HepG2 (cell line): ENCODE results near the gene DPM1. TPM values are rescaled to one million over a fixed set of nuclear protein-coding genes. Genes with fewer than 3 reads are reported as not detected.

ENCODE experiments used
- E2F2 ChIP-seq: sonication (generic); formaldehyde crosslinking; IDR thresholded peaks from 2 replicates; pipeline ENCODE4 v1.4.0; 2020; ENCODE audit warnings: missing genetic modification reagents, borderline replicate concordance
- FOXA3 ChIP-seq: IDR thresholded peaks from 2 replicates; pipeline ENCODE4 v1.6.1; 2016; ENCODE audit warnings: missing genetic modification reagents, missing compliant biosample characterization
- HMGA1 ChIP-seq: sonication (generic); formaldehyde crosslinking; conservative IDR thresholded peaks from 2 replicates; pipeline ENCODE4 v1.4.0; 2020; ENCODE audit warnings: missing genetic modification reagents
- ISX ChIP-seq: sonication (generic); formaldehyde crosslinking; conservative IDR thresholded peaks from 2 replicates; pipeline ENCODE4 v1.5.0; 2020; ENCODE audit warnings: missing genetic modification reagents
- MEIS1 ChIP-seq: sonication (generic); formaldehyde crosslinking; IDR thresholded peaks from 2 replicates; pipeline ENCODE4 v1.9.0; 2021; ENCODE audit warnings: mild to moderate bottlenecking, missing genetic modification reagents, moderate library complexity, borderline replicate concordance
- TFDP2 ChIP-seq: sonication (generic); formaldehyde crosslinking; IDR thresholded peaks from 2 replicates; pipeline ENCODE4 v1.4.0; 2020; ENCODE audit warnings: missing genetic modification reagents
- ZBTB7A ChIP-seq: sonication (generic); formaldehyde crosslinking; IDR thresholded peaks from 2 replicates; pipeline ENCODE4 v1.8.0; 2022; ENCODE audit warnings: mild to moderate bottlenecking, missing genetic modification reagents
- ZFP36 ChIP-seq: fragments of 150-350 bp; IDR thresholded peaks from 2 replicates; pipeline ENCODE4 v1.6.1; 2018; ENCODE audit warnings: borderline replicate concordance, low read length, low read depth; ENCODE audit not compliant: partially characterized antibody
- ZGPAT ChIP-seq: IDR thresholded peaks from 2 replicates; pipeline ENCODE4 v1.6.1; 2016; ENCODE audit warnings: mild to moderate bottlenecking
- ZNF577 ChIP-seq: sonication (generic); formaldehyde crosslinking; IDR thresholded peaks from 2 replicates; pipeline ENCODE4 v1.4.0; 2020; ENCODE audit warnings: mild to moderate bottlenecking, low read depth, missing genetic modification reagents, borderline replicate concordance
- ZNF616 ChIP-seq: sonication (generic); formaldehyde crosslinking; IDR thresholded peaks from 2 replicates; pipeline ENCODE4 v1.5.0; 2020; ENCODE audit warnings: low read depth, mild to moderate bottlenecking, missing genetic modification reagents
- ZNF709 ChIP-seq: sonication (generic); formaldehyde crosslinking; IDR thresholded peaks from 2 replicates; pipeline ENCODE4 v1.5.0; 2020; ENCODE audit warnings: mild to moderate bottlenecking, missing genetic modification reagents
- ZNF878 ChIP-seq: sonication (generic); formaldehyde crosslinking; IDR thresholded peaks from 2 replicates; pipeline ENCODE4 v1.8.1; 2023; ENCODE audit warnings: mild to moderate bottlenecking, missing genetic modification reagents, moderate library complexity
- ZXDC ChIP-seq: sonication (generic); formaldehyde crosslinking; IDR thresholded peaks from 2 replicates; pipeline ENCODE4 v1.5.0; 2020; ENCODE audit warnings: mild to moderate bottlenecking, missing genetic modification reagents
- polyA plus RNA-seq, 8 experiments: library from polyadenylated mRNA; depleted of rRNA in 3 of 8; stranded (reverse) in 7 of 8; unstranded in 1 of 8; fragments of >200 nt; fragmentation: Illumina TruSeq in 4 of 8; extraction: Trizol in 4 of 8; gene quantifications; 2 replicates each; pipeline versions ENCODE4 v1.2.1 to v1.2.3, GENCODE V29; 2011 to 2016; ENCODE audit warnings: low read depth in 4 of 8, missing spikeins in 1 of 8, mixed read lengths in 1 of 8; ENCODE audit not compliant: insufficient read depth in 1 of 8
- total RNA-seq, 5 experiments: library from RNA; depleted of rRNA; stranded (reverse); fragments of >200 nt; fragmentation: Illumina TruSeq; extraction: Trizol; gene quantifications; 2 replicates each; pipeline ENCODE4 v1.2.3, GENCODE V29; 2016; ENCODE audit warnings: low read depth in 1 of 5
- TF ChIP-seq, protein P1 (sequence below): sonication (generic); formaldehyde crosslinking; IDR thresholded peaks from 2 replicates; pipeline ENCODE4 v1.4.0; 2020; ENCODE audit warnings: missing genetic modification reagents
- TF ChIP-seq, protein P2 (sequence below): fragments of 450-650 bp; IDR thresholded peaks from 2 replicates; pipeline ENCODE4 v1.6.1; 2016

Gene DPM1
- total and polyA plus RNA-seq, 2 of the 13 experiments (the other 11 are each of a cell fraction or from before 2014, with no cell fraction given), result 83.2 to 161 TPM

DNA sequence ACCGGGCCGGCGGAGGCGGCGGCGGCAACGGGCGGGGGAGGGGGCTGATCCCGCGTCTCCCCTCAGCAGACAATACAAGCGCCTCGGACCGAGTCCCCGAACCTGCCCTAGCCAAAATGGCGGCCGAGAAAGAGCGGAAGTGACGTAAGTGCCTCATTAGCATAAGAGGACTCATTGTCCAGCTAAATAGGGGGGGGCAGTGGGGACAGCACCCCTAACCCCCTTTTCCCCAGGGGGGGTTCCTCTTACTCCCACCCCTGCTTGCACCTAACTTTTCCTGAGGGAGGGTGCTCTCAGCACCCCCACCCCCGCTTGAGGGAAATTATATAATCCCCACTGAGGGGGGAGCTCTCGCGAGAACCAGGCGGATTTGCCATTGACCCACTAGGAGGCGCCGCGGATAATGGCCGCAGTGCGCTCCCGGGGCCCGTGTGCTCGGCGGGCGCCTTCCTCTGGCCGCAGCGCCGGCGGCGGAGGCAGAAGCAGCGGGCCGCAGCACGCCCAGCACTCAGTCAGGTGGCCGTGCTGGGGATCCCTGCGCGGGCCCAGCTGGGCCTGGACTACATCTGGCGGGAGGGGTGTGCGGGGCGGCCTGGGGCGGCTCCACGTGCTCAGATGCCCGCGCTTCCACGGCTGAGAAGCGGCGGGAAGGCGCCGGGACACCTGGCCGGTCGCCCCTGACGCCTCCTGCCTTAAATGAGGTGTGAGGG is 26.9 kb downstream of the DPM1 start, which contains the start of gene ADNP (continued):
- no peak for TF ChIP-seq HMGA1 (CRISPR knock-in tag)
- 0 out of 2 replicates have a peak, but pooled peaks have one; percentile 63 for TF ChIP-seq ZNF709 (CRISPR knock-in tag)
- no peak for TF ChIP-seq E2F2
- no peak for TF ChIP-seq ZNF616 (CRISPR knock-in tag)
- TF ChIP-seq, protein P1, sequence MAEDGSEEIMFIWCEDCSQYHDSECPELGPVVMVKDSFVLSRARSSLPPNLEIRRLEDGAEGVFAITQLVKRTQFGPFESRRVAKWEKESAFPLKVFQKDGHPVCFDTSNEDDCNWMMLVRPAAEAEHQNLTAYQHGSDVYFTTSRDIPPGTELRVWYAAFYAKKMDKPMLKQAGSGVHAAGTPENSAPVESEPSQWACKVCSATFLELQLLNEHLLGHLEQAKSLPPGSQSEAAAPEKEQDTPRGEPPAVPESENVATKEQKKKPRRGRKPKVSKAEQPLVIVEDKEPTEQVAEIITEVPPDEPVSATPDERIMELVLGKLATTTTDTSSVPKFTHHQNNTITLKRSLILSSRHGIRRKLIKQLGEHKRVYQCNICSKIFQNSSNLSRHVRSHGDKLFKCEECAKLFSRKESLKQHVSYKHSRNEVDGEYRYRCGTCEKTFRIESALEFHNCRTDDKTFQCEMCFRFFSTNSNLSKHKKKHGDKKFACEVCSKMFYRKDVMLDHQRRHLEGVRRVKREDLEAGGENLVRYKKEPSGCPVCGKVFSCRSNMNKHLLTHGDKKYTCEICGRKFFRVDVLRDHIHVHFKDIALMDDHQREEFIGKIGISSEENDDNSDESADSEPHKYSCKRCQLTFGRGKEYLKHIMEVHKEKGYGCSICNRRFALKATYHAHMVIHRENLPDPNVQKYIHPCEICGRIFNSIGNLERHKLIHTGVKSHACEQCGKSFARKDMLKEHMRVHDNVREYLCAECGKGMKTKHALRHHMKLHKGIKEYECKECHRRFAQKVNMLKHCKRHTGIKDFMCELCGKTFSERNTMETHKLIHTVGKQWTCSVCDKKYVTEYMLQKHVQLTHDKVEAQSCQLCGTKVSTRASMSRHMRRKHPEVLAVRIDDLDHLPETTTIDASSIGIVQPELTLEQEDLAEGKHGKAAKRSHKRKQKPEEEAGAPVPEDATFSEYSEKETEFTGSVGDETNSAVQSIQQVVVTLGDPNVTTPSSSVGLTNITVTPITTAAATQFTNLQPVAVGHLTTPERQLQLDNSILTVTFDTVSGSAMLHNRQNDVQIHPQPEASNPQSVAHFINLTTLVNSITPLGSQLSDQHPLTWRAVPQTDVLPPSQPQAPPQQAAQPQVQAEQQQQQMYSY, result no peak
- TF ChIP-seq ZXDC, result no peak
- no peak for TF ChIP-seq ZBTB7A (CRISPR knock-in tag)
- TF ChIP-seq ZFP36, result no peak
- TF ChIP-seq ZGPAT (CRISPR knock-in tag), result no peak; the same call in 1 of the 2 replicates
- TF ChIP-seq ZNF878, result no peak
- TF ChIP-seq, protein P2, sequence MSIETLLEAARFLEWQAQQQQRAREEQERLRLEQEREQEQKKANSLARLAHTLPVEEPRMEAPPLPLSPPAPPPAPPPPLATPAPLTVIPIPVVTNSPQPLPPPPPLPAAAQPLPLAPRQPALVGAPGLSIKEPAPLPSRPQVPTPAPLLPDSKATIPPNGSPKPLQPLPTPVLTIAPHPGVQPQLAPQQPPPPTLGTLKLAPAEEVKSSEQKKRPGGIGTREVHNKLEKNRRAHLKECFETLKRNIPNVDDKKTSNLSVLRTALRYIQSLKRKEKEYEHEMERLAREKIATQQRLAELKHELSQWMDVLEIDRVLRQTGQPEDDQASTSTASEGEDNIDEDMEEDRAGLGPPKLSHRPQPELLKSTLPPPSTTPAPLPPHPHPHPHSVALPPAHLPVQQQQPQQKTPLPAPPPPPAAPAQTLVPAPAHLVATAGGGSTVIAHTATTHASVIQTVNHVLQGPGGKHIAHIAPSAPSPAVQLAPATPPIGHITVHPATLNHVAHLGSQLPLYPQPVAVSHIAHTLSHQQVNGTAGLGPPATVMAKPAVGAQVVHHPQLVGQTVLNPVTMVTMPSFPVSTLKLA, result no peak
- no peak for TF ChIP-seq ZNF577 (CRISPR knock-in tag)
- peak; percentile 48; the same call in 1 of the 2 replicates for TF ChIP-seq MEIS1 (CRISPR knock-in tag)
- TF ChIP-seq TFDP2 (CRISPR knock-in tag), result no peak
- TF ChIP-seq FOXA3 (CRISPR knock-in tag), result no peak
- TF ChIP-seq ISX (CRISPR knock-in tag), result no peak
